SK-N-SH treated with all-trans-retinoic acid at 6 μM for 48 hours (cell line): ENCODE measurements around the gene PRKCQ.

Experiments
- ARNTL ChIP-seq: fragments of 450-650 bp; formaldehyde crosslinking; IDR thresholded peaks from 2 replicates; pipeline ENCODE4 v1.5.0; 2020; ENCODE audit warnings: low read depth, mild to moderate bottlenecking, moderate library complexity, borderline replicate concordance
- CSDC2 ChIP-seq: fragments of 250-450 bp; sonication (Bioruptor Pico); IDR thresholded peaks from 2 replicates; pipeline ENCODE4 v1.5.0; 2020; ENCODE audit warnings: mild to moderate bottlenecking, moderate library complexity
- CSRNP3 ChIP-seq: fragments of 250-450 bp; sonication (Bioruptor Pico); IDR thresholded peaks from 2 replicates; pipeline ENCODE4 v1.5.1; 2021; ENCODE audit warnings: mild to moderate bottlenecking, moderate library complexity
- OSR1 ChIP-seq: fragments of 250-450 bp; sonication (Bioruptor Pico); IDR thresholded peaks from 2 replicates; pipeline ENCODE4 v1.8.0; 2022; ENCODE audit warnings: moderate library complexity, mild to moderate bottlenecking, inconsistent platforms
- RARB ChIP-seq: fragments of 250-450 bp; sonication (Bioruptor Pico); IDR thresholded peaks from 2 replicates; pipeline ENCODE4 v1.8.0; 2021; ENCODE audit warnings: mild to moderate bottlenecking, moderate library complexity
- SNAI2 ChIP-seq: fragments of 250-450 bp; sonication (Bioruptor Pico); IDR thresholded peaks from 2 replicates; pipeline ENCODE4 v1.5.0; 2020; ENCODE audit warnings: mild to moderate bottlenecking, moderate library complexity
- ZC3H10 ChIP-seq: fragments of 250-450 bp; sonication (Bioruptor Pico); IDR thresholded peaks from 2 replicates; pipeline ENCODE4 v1.5.1; 2021; ENCODE audit warnings: mild to moderate bottlenecking, moderate library complexity
- ZFP3 ChIP-seq: fragments of 250-450 bp; sonication (Bioruptor Pico); IDR thresholded peaks from 2 replicates; pipeline ENCODE4 v1.5.0; 2020; ENCODE audit warnings: mild to moderate bottlenecking, moderate library complexity
- ZFP30 ChIP-seq: fragments of 450-650 bp; formaldehyde crosslinking; IDR thresholded peaks from 2 replicates; pipeline ENCODE4 v1.5.0; 2022; ENCODE audit warnings: mild to moderate bottlenecking, moderate library complexity
- ZNF70 ChIP-seq: fragments of 450-650 bp; formaldehyde crosslinking; IDR thresholded peaks from 2 replicates; pipeline ENCODE4 v1.5.0; 2020; ENCODE audit warnings: mild to moderate bottlenecking, moderate library complexity

- TF ChIP-seq OSR1 (CRISPR knock-in tag) (no peak), ARNTL (no peak), ZFP3 (CRISPR knock-in tag) (no peak), ZNF70 (CRISPR knock-in tag) (no peak), CSRNP3 (no peak), RARB (CRISPR knock-in tag) (no peak), CSDC2 (no peak), SNAI2 (CRISPR knock-in tag) (no peak), ZC3H10 (CRISPR knock-in tag) (no peak), ZFP30 (CRISPR knock-in tag) (no peak)
Measured at GRCh38 chr10:6621536-6621935, 41.5 kb upstream of the PRKCQ start.
